WTC11 (cell line): ENCODE measurements around the gene EDN1.

Source experiments
- CTCF ChIP-seq: fragments of 200-600 bp; IDR thresholded peaks from 2 replicates; pipeline ENCODE4 v1.8.0; 2022; ENCODE audit warnings: antibody characterized with exemption
- NFATC4 ChIP-seq: fragments of 250-450 bp; sonication (Bioruptor Pico); IDR thresholded peaks from 2 replicates; pipeline ENCODE4 v1.9.0; 2021; ENCODE audit warnings: mild to moderate bottlenecking
- ZNF263 ChIP-seq: sonication (generic); formaldehyde crosslinking; IDR thresholded peaks from 2 replicates; pipeline ENCODE4 v1.8.1; 2022; ENCODE audit warnings: low read depth, mild to moderate bottlenecking, moderate library complexity, missing genetic modification reagents
- ZNF423 ChIP-seq: fragments of 250-450 bp; sonication (Bioruptor Pico); IDR thresholded peaks from 2 replicates; pipeline ENCODE4 v2.1.2; 2022; ENCODE audit warnings: mild to moderate bottlenecking, moderate library complexity
- TF ChIP-seq, protein P1 (sequence below): sonication (generic); formaldehyde crosslinking; IDR thresholded peaks from 2 replicates; pipeline ENCODE4 v1.8.1; 2022; ENCODE audit warnings: low read depth, mild to moderate bottlenecking, moderate library complexity, missing genetic modification reagents, borderline replicate concordance
- TF ChIP-seq, protein P2 (sequence below): sonication (generic); formaldehyde crosslinking; IDR thresholded peaks from 2 replicates; pipeline ENCODE4 v1.8.1; 2023; ENCODE audit warnings: mild to moderate bottlenecking, missing genetic modification reagents, moderate library complexity

- no peak for TF ChIP-seq ZNF423 (CRISPR knock-in tag)
- TF ChIP-seq, protein P1, sequence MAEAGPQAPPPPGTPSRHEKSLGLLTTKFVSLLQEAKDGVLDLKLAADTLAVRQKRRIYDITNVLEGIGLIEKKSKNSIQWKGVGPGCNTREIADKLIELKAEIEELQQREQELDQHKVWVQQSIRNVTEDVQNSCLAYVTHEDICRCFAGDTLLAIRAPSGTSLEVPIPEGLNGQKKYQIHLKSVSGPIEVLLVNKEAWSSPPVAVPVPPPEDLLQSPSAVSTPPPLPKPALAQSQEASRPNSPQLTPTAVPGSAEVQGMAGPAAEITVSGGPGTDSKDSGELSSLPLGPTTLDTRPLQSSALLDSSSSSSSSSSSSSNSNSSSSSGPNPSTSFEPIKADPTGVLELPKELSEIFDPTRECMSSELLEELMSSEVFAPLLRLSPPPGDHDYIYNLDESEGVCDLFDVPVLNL (CRISPR knock-in tag), result no peak
- no peak for TF ChIP-seq NFATC4 (CRISPR knock-in tag)
- TF ChIP-seq CTCF, result no peak
- TF ChIP-seq, protein P2, sequence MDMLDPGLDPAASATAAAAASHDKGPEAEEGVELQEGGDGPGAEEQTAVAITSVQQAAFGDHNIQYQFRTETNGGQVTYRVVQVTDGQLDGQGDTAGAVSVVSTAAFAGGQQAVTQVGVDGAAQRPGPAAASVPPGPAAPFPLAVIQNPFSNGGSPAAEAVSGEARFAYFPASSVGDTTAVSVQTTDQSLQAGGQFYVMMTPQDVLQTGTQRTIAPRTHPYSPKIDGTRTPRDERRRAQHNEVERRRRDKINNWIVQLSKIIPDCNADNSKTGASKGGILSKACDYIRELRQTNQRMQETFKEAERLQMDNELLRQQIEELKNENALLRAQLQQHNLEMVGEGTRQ (CRISPR knock-in tag), result no peak
- no peak for TF ChIP-seq ZNF263
Observed at GRCh38 chr6:12291071-12291838, 1.1 kb downstream of the EDN1 start.
